Thoracic aorta (tissue), 2 donors: ENCODE data around the gene BRD3OS. TPM values are rescaled to one million over a fixed set of nuclear protein-coding genes. Genes with fewer than 3 reads are reported as not detected.

Experiments
- ATAC-seq: fragments of 150-250 bp; one replicate; pipeline ENCODE4 v1.8.0; 2017; ENCODE audit warnings: low read depth; ENCODE audit not compliant: insufficient number of reproducible peaks, low FRiP score
- DNase-seq: peaks from one replicate; pipeline ENCODE4 v3.0.0-alpha.2; 2020; ENCODE audit warnings: low spot score
- H3K27ac ChIP-seq, 2 donors: fragments of 200-600 bp; sonication (generic); 1 replicate in 1 of 2; 2 replicates in 1 of 2; pipeline ENCODE4 v1.5.1; 2016; ENCODE audit warnings: mild to moderate bottlenecking in 2 of 2, moderate library complexity in 2 of 2
- H3K27me3 ChIP-seq: fragments of 200-600 bp; sonication (generic); replicated peaks from 2 replicates; pipeline ENCODE4 v1.6.0; 2016; ENCODE audit warnings: mild to moderate bottlenecking; ENCODE audit not compliant: insufficient read depth
- H3K36me3 ChIP-seq: fragments of 200-600 bp; sonication (generic); one replicate; pipeline ENCODE4 v1.5.1; 2016
- H3K4me1 ChIP-seq, 2 donors: fragments of 200-600 bp; sonication (generic); 1 replicate in 1 of 2; 2 replicates in 1 of 2; pipeline versions ENCODE4 v1.5.1 to v1.6.0; 2016; ENCODE audit warnings: low read depth in 2 of 2, mild to moderate bottlenecking in 1 of 2; ENCODE audit not compliant: control insufficient read depth in 1 of 2
- H3K4me3 ChIP-seq: fragments of 200-600 bp; sonication (generic); 2 replicates; pipeline ENCODE4 v1.5.1; 2016; ENCODE audit warnings: mild to moderate bottlenecking
- H3K9me3 ChIP-seq: fragments of 200-600 bp; sonication (generic); 2 replicates; pipeline ENCODE4 v1.5.1; 2016
- total RNA-seq, 2 donors: library from RNA; depleted of rRNA; stranded (reverse); fragments of >200 nt; gene quantifications; one replicate each; pipeline versions ENCODE4 v1.1.0 to v1.2.3, GENCODE V29; 2016
- TF ChIP-seq, protein P1 (sequence below): fragments of 200-600 bp; sonication (generic); IDR thresholded peaks from one replicate; pipeline ENCODE4 v1.5.1; 2019; ENCODE audit warnings: antibody characterized with exemption

Gene BRD3OS
- total RNA-seq, 2 donors from 2014 or later: 8.8 to 14.6 TPM

DNA sequence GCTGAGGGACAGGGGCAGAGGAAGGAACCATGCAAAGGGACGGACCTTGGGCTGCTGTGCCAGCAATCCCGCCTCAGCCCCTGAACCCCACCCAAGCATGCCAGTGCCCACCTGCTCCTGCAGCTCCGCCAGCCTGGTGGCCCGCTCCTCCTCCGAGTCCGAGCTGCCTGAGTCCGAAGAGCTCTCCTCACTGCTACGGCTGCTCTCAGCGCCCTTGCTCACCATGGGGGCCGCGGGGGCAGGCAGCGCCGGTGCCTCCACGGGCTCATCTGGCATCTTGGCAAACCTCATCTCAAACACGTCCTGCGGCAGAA, 16.3 kb downstream of the BRD3OS start:
- DNase-seq (no peak), ATAC-seq (no peak)
- Histone ChIP-seq H3K36me3 (peaks cover 43% of the 10 kb centered on the region), H3K9me3 (no peaks in the 10 kb centered on the region), H3K27me3 (no peaks in the 10 kb centered on the region), H3K4me3 (no peak overlapping the region), H3K27ac (no peak overlapping the region), H3K4me1 (no peaks in the 10 kb centered on the region)
- TF ChIP-seq, protein P1, sequence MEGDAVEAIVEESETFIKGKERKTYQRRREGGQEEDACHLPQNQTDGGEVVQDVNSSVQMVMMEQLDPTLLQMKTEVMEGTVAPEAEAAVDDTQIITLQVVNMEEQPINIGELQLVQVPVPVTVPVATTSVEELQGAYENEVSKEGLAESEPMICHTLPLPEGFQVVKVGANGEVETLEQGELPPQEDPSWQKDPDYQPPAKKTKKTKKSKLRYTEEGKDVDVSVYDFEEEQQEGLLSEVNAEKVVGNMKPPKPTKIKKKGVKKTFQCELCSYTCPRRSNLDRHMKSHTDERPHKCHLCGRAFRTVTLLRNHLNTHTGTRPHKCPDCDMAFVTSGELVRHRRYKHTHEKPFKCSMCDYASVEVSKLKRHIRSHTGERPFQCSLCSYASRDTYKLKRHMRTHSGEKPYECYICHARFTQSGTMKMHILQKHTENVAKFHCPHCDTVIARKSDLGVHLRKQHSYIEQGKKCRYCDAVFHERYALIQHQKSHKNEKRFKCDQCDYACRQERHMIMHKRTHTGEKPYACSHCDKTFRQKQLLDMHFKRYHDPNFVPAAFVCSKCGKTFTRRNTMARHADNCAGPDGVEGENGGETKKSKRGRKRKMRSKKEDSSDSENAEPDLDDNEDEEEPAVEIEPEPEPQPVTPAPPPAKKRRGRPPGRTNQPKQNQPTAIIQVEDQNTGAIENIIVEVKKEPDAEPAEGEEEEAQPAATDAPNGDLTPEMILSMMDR: no peak

DNA sequence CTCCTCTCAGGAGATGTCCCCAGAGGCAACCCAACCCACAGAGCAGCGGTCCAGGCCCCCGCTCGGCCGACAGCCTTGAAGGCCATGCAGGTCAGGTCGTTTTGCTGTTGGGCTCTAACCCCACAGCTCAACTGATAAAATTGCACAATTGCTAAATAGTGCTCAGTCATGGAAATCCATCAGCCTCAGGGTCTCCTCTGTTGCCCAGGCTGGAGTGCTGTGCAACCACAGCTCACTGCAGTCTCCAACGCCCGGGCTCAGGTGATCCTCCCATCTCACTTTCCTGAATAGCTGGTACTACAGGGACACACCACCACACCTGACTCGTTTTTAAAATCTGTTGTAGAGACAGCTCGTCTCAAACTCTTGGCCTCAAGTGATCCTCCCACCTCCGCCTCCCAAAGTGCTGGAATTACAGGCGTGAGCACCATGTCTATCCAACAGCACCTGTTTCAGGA, 18.3 kb downstream of the BRD3OS start:
- TF ChIP-seq, protein P1: no peak

DNA sequence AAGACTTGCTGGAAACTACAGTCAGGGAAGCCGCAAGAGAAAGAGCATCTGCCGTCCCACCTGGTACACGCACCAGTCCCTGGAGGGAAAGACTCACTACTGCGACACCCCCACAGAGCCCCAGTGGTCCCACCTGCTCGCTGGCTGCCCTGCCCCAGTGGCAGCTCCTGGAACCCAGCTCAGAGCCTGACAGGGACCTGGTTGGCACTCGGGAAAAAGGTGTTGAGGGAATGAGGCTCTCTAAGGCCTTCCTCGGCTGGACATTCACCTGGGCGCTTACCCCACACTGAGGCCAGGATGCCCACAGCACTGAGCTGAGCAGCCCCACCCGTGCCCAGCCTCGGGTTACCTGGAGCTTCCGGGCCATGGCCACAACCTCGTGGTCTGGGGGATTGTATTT, 19.7 kb downstream of the BRD3OS start:
- ATAC-seq (no peak), DNase-seq (no peak)
- no peak overlapping the region for H3K27ac ChIP-seq
- H3K4me1 ChIP-seq: peaks cover 6 to 13% of the 10 kb centered on the region in 2 donors
- TF ChIP-seq, protein P1: no peak
- peaks cover 44% of the 10 kb centered on the region for H3K36me3 ChIP-seq
- no peaks in the 10 kb centered on the region for H3K9me3 ChIP-seq
- no peak overlapping the region for H3K4me3 ChIP-seq
- H3K27me3 ChIP-seq: no peaks in the 10 kb centered on the region

More for the DNA sequence above, 18.3 kb downstream of the BRD3OS start:
- DNase-seq (no peak), ATAC-seq (no peak)
- H3K27ac ChIP-seq: no peak overlapping the region
- H3K27me3 ChIP-seq: no peaks in the 10 kb centered on the region
- no peaks in the 10 kb centered on the region for H3K9me3 ChIP-seq
- H3K4me1 ChIP-seq: no peaks in the 10 kb centered on the region
- no peak overlapping the region for H3K4me3 ChIP-seq
- peaks cover 46% of the 10 kb centered on the region for H3K36me3 ChIP-seq

DNA sequence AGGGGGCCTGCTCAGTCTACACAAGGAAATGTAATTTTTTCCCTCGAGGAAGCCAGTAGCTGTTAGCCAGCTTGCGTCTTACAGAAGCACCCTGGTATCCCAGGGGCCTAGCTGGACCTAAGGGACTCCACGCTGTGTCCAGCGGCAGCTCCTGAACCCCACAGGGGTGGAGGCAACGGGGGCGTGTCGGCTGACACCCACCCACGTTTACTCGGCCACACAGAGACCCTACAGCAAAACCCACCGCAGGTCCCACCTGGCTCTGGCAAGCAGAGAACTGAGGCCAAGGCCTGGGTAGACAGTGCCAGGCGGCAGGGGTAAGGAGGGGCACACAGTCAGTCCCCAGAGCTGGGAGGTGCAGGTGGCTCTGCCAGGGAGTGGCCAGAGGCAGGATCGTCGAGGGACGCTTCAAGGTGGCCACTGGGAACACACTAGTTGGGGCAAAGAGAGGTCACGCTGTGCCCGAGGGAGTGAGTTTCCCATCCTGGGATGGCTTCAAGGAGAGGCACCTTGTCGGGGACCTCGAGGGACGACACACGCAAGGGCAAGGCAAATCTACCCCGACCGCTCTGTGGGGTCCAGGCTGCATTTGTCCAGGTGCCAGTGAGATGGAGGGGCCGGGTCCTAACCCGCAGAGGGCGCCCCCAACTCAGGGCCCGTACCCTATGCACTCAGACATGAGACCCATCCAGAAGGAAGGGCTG, 20.7 kb downstream of the BRD3OS start:
- peaks cover 6 to 16% of the 10 kb centered on the region in 2 donors for H3K4me1 ChIP-seq
- H3K27me3 ChIP-seq: no peaks in the 10 kb centered on the region
- no peak overlapping the region for H3K4me3 ChIP-seq
- peaks cover 43% of the 10 kb centered on the region for H3K36me3 ChIP-seq
- TF ChIP-seq, protein P1: no peak
- H3K9me3 ChIP-seq: no peaks in the 10 kb centered on the region
- DNase-seq: no peak
- no peak for ATAC-seq
- no peak overlapping the region for H3K27ac ChIP-seq

DNA sequence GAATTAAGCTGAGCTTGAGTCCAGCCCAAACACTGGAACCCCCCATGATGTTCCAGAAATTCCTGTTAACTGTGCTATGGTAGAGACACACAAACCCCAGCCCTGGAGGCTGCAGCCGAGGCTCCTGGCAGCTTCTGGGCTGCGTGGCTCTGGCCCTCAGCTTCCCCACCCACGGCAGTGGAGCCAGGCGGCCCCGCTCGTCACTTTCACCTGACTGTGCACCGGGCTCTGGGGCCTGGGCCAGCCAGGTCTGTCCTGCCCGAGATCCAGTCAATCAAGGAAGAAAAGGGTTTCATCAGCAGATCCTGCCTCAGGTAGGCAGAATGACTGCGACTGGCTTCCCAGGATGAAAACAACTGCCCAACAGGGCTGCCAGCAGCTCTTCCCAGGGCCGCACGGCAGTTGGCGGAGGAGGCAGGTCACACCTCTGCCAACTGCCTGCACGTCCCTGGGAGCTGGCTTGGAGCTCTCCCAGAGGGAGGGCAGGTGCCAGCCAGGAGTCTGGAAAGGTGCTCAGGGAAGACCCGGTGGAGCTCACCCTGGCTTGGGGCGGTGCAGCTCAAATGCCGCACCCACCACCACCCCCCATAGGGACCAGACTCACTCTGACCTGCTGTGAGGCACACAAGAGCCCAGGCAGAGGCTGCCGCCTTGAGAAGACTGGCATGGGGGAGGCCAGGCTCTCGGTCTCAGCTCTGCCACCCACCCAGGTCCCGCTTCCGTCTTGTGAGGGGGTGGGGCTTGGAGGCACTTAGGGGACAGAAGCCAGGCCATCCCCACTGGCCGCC, 21.8 kb downstream of the BRD3OS start:
- no peak overlapping the region for H3K27ac ChIP-seq
- no peak for ATAC-seq
- peaks cover 47% of the 10 kb centered on the region for H3K36me3 ChIP-seq
- no peak overlapping the region for H3K4me3 ChIP-seq
- TF ChIP-seq, protein P1: no peak
- no peak for DNase-seq
- peaks cover 6 to 16% of the 10 kb centered on the region in 2 donors for H3K4me1 ChIP-seq
- H3K27me3 ChIP-seq: no peaks in the 10 kb centered on the region
- H3K9me3 ChIP-seq: no peaks in the 10 kb centered on the region
